Transverse colon (tissue), 4 donors: ENCODE results near the gene CDH22. TPM values are rescaled to one million over a fixed set of nuclear protein-coding genes. Genes with fewer than 3 reads are reported as not detected.

ENCODE experiments used
- DNase-seq: peaks from one replicate; pipeline ENCODE4 v3.0.0-alpha.2; 2019
- H3K27ac ChIP-seq, 4 donors: fragments of 200-600 bp; sonication (generic); 2 replicates each; pipeline ENCODE4 v1.5.1; 2016 to 2018; ENCODE audit warnings: inconsistent platforms in 4 of 4
- H3K27me3 ChIP-seq: fragments of 200-600 bp; sonication (generic); 2 replicates; pipeline ENCODE4 v1.5.1; 2017; ENCODE audit warnings: inconsistent platforms
- H3K36me3 ChIP-seq, 4 donors: fragments of 200-600 bp; sonication (generic); 2 replicates each; pipeline ENCODE4 v1.5.1; 2017 to 2019; ENCODE audit warnings: inconsistent platforms in 4 of 4
- H3K4me1 ChIP-seq, 4 donors: fragments of 200-600 bp; sonication (generic); 2 replicates each; pipeline ENCODE4 v1.5.1; 2017 to 2020; ENCODE audit warnings: inconsistent platforms in 4 of 4
- H3K4me3 ChIP-seq, 4 donors: fragments of 200-600 bp; sonication (generic); 1 replicate in 1 of 4; 2 replicates in 3 of 4; pipeline versions ENCODE4 v1.5.1 to v1.6.1; 2017 to 2019; ENCODE audit warnings: inconsistent platforms in 4 of 4
- H3K9me3 ChIP-seq, 2 donors: fragments of 200-600 bp; sonication (generic); 2 replicates each; pipeline ENCODE4 v1.5.1; 2017 to 2019; ENCODE audit warnings: inconsistent platforms in 2 of 2
- EP300 ChIP-seq: sonication (generic); formaldehyde crosslinking; IDR thresholded peaks from one replicate; pipeline ENCODE4 v1.6.1; 2017; ENCODE audit warnings: antibody characterized with exemption, low read depth
- POLR2A ChIP-seq: fragments of 450-650 bp; IDR thresholded peaks from one replicate; pipeline ENCODE4 v1.6.1; 2016; ENCODE audit warnings: antibody characterized with exemption, mild to moderate bottlenecking, moderate library complexity
- POLR2AphosphoS5 ChIP-seq, 3 donors: sonication (generic); formaldehyde crosslinking; IDR thresholded peaks; one replicate each; pipeline ENCODE4 v1.6.1; 2016; ENCODE audit warnings: antibody characterized with exemption in 3 of 3
- WGBS, 2 donors: methylation state at CpG; one replicate each; pipeline ENCODE4 v1.1.5; 2018; ENCODE audit warnings: low coverage in 1 of 2; 5-methylcytosine and 5-hydroxymethylcytosine counted together
- in situ Hi-C, 4 donors: fragments of 200-750 bp; cut with MboI; loops; one replicate each; pipeline versions ENCODE4 v1.15.0 to v1.15.1; 2017; ENCODE audit warnings: low sequenced_read_pairs in 3 of 4, low pct_ligation_motif_present in 1 of 4, low pct_unique_long_range_greater_than_20kb in 1 of 4
- intact Hi-C: fragments of 100-400 bp; cut with DNase I; formaldehyde crosslinking; loops from one replicate; pipeline ENCODE4 v1.15.1; 2023; ENCODE audit warnings: low total_unique reads
- total RNA-seq, 4 donors: library from RNA; depleted of rRNA; stranded (reverse); fragments of >200 nt; gene quantifications; one replicate each; pipeline ENCODE4 v1.1.0, GENCODE V29; 2016
- TF ChIP-seq, protein P1 (sequence below), 5 experiments: fragments of 200-600 bp in 3 of 5; fragments of 450-650 bp in 2 of 5; sonication (generic) in 3 of 5; IDR thresholded peaks; 1 replicate in 2 of 5; 2 replicates in 3 of 5; pipeline ENCODE4 v1.5.1; 2016 to 2017; ENCODE audit warnings: antibody characterized with exemption in 5 of 5, inconsistent platforms in 3 of 5, mild to moderate bottlenecking in 2 of 5, moderate library complexity in 1 of 5

Gene CDH22
- total RNA-seq, 4 donors from 2014 or later, result not detected

DNA sequence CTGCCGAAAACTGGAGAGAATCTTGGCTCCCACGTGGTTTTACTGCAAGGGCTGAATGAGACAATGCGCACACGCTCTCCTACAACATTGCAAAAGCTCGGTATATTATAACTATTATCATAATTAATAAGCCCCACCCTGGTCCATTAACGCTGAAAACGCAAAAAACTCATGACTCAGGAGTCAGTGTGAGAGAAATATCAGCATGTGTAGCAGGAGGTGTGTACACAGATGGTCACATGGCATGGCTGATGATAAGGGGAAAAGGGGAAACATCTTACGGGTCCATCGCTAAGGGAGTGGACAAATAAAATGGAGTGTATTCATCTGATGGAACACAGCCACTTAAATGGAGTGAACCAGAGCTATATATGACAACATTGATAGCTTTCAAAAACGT, 29.2 kb downstream of the CDH22 start:
- no peaks in the 10 kb centered on the region for H3K36me3 ChIP-seq
- H3K4me3 ChIP-seq, result no peak overlapping the region
- no peak for DNase-seq
- TF ChIP-seq POLR2A (no peak), POLR2AphosphoS5 (IDR thresholded peaks at IDR 0.05) (no peak), EP300 (no peak)
- TF ChIP-seq, protein P1, sequence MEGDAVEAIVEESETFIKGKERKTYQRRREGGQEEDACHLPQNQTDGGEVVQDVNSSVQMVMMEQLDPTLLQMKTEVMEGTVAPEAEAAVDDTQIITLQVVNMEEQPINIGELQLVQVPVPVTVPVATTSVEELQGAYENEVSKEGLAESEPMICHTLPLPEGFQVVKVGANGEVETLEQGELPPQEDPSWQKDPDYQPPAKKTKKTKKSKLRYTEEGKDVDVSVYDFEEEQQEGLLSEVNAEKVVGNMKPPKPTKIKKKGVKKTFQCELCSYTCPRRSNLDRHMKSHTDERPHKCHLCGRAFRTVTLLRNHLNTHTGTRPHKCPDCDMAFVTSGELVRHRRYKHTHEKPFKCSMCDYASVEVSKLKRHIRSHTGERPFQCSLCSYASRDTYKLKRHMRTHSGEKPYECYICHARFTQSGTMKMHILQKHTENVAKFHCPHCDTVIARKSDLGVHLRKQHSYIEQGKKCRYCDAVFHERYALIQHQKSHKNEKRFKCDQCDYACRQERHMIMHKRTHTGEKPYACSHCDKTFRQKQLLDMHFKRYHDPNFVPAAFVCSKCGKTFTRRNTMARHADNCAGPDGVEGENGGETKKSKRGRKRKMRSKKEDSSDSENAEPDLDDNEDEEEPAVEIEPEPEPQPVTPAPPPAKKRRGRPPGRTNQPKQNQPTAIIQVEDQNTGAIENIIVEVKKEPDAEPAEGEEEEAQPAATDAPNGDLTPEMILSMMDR (IDR thresholded peaks at IDR 0.05), result no peak
- H3K27ac ChIP-seq, result no peak overlapping the region
- peaks cover 68% of the 10 kb centered on the region for H3K27me3 ChIP-seq
- H3K4me1 ChIP-seq, result no peaks in the 10 kb centered on the region
- no peaks in the 10 kb centered on the region for H3K9me3 ChIP-seq
- WGBS, 2 donors, result 60 to 70% methylated on average over 5 to 10 of the region's 10 CpGs
- intact Hi-C loops (no loop called here), in situ Hi-C loops (no loop called here)

DNA sequence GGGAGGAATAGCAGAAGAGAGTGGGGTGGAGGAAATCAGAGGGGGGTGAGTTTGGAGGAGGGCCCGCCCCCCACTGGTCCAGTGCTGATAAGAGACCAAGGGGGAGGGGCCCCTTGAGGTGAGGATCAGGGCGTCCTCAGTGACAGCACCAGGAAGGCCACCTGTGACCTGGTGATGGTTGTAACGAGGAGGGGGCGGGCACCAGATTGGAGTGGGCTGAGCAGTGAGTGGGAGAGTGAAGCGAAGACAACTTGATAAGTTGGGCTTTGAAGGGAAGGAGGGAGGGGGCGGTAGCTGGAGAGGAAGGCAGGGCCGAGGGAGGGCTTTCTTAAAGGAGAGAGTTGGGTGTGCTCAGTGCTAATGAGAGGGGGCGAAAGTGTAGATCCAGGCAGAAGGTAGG, 30.7 kb downstream of the CDH22 start:
- H3K9me3 ChIP-seq, result no peaks in the 10 kb centered on the region
- H3K27ac ChIP-seq, result no peak overlapping the region
- intact Hi-C loops, result no loop called here
- WGBS, 2 donors, result 24 to 26% methylated on average over 3 to 8 of the region's 8 CpGs
- H3K4me1 ChIP-seq, result no peaks in the 10 kb centered on the region
- TF ChIP-seq EP300, result no peak
- TF ChIP-seq, protein P1 (IDR thresholded peaks at IDR 0.05), result no peak
- no peak for TF ChIP-seq POLR2AphosphoS5 (IDR thresholded peaks at IDR 0.05)
- TF ChIP-seq POLR2A, result no peak
- in situ Hi-C loops, result no loop called here
- no peaks in the 10 kb centered on the region for H3K36me3 ChIP-seq
- peaks cover 74% of the 10 kb centered on the region for H3K27me3 ChIP-seq
- DNase-seq, result no peak
- no peak overlapping the region for H3K4me3 ChIP-seq

DNA sequence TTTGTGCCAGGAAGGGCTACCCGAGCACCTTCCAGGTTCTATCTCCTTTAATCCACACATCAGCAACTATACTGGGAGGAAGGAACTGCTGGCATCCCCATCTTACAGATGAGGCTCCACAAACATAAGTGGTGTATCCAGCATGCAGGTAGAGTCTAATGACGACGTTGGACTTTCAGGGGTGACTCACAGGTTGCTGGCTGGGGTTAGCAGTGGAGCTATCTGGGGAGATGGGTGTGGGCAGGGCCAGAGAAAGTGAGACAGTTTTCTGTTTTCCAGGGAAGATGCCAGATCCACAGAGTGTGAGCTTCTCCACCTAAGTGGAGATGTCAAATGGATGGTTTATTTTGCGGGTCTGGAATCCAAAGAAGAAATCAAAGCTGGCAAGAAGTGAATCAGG, 31.8 kb downstream of the CDH22 start:
- no peak for DNase-seq
- Histone ChIP-seq H3K27me3 (peaks cover 70% of the 10 kb centered on the region), H3K4me1 (no peaks in the 10 kb centered on the region), H3K27ac (no peak overlapping the region), H3K36me3 (no peaks in the 10 kb centered on the region), H3K9me3 (no peaks in the 10 kb centered on the region), H3K4me3 (no peak overlapping the region)
- in situ Hi-C loops (no loop called here), intact Hi-C loops (no loop called here)
- 53 to 90% methylated on average over 1 to 4 of the region's 4 CpGs for WGBS, 2 donors
- TF ChIP-seq EP300 (no peak), POLR2A (no peak), POLR2AphosphoS5 (IDR thresholded peaks at IDR 0.05) (no peak)
- TF ChIP-seq, protein P1 (IDR thresholded peaks at IDR 0.05), result no peak

DNA sequence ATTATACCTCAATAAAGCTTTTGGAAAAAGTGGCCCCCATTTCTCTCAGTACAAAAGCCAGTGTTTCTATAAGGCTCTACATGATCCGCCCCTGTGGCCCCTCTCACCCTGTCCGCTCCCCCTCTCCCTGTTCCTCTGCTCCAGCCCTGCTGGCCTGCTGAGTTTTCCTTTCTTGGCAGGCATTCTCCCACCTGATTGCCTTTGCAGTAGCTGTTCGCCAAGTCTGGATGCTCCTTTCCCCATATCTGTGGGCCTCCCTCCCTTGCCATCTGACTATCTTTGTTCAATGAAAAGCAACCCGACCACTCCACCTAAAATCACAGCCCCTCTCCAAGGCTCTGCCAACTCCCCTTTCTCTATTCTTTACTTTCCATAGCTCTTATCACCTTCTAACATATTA, 33.2 kb downstream of the CDH22 start:
- Histone ChIP-seq H3K36me3 (no peaks in the 10 kb centered on the region), H3K27me3 (peaks cover 74% of the 10 kb centered on the region), H3K27ac (no peak overlapping the region), H3K4me1 (no peaks in the 10 kb centered on the region), H3K4me3 (no peak overlapping the region), H3K9me3 (no peaks in the 10 kb centered on the region)
- DNase-seq, result no peak
- intact Hi-C loops (no loop called here), in situ Hi-C loops (no loop called here)
- TF ChIP-seq POLR2A (no peak), POLR2AphosphoS5 (IDR thresholded peaks at IDR 0.05) (no peak)
- WGBS, 2 donors, result 76 to 93% methylated on average over 2 to 4 of the region's 4 CpGs

DNA sequence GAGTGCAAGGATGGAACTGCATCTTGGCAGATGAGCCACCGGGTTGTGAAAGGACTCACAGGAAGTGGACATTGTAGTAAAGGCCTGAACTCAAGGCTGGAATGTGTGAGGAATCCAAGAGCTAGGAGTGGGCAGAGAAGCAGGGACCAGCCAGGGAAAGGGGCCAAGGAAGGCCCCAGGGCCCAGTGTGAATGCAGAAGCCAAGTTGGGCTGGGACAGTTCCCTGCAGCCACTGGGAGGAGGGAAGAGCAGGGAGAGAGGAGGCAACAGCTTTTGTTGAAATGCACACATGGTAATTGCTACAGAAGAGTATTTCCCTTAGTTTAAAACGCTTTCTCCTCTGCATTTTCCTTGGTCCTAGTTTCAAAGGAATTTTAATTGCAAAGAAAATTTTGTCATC, 34.6 kb downstream of the CDH22 start:
- intact Hi-C loops (loop anchor here (5.0 kb wide), 1 partner anchor 1321 kb away; no protein-coding TSS in a partner anchor), in situ Hi-C loops (no loop called here)
- Histone ChIP-seq H3K9me3 (no peaks in the 10 kb centered on the region), H3K4me1 (no peaks in the 10 kb centered on the region), H3K4me3 (no peak overlapping the region), H3K27ac (no peak overlapping the region), H3K27me3 (peaks cover 84% of the 10 kb centered on the region), H3K36me3 (no peaks in the 10 kb centered on the region)
- WGBS, 2 donors, result 20 to 30% methylated on average over 1 to 2 of the region's 2 CpGs
- TF ChIP-seq POLR2A (no peak), EP300 (no peak), POLR2AphosphoS5 (IDR thresholded peaks at IDR 0.05) (no peak)
- TF ChIP-seq, protein P1 (IDR thresholded peaks at IDR 0.05), result no peak
- no peak for DNase-seq
